GM18519 (cell line): ENCODE results near the gene NRARP.
A peak's percentile ranks its signal among the peaks of the same experiment; 100 is the strongest.

Experiments used
- ATAC-seq: cut with Tn5 transposase; IDR thresholded peaks from one replicate; pipeline ENCODE4 v1.9.1; 2021; ENCODE audit warnings: mild to moderate bottlenecking, moderate library complexity; ENCODE audit not compliant: unreplicated experiment, low FRiP score

NRARP gene

GRCh38 chr9:137311986-137312851 lies 10.1 kb upstream of the NRARP start:
- ATAC-seq = no peak

GRCh38 chr9:137311171-137311985 lies 9.3 kb upstream of the NRARP start:
- no peak for ATAC-seq

GRCh38 chr9:137310189-137311052 lies 8.3 kb upstream of the NRARP start:
- no peak for ATAC-seq

GRCh38 chr9:137309368-137310188 lies 7.5 kb upstream of the NRARP start:
- ATAC-seq = no peak

GRCh38 chr9:137308057-137308619 lies 6.1 kb upstream of the NRARP start:
- no peak for ATAC-seq

GRCh38 chr9:137307255-137308056 lies 5.4 kb upstream of the NRARP start:
- no peak for ATAC-seq

- ATAC-seq = no peak
Measured at GRCh38 chr9:137306850-137307254, 4.8 kb upstream of the NRARP start.

- ATAC-seq = no peak
Measured at GRCh38 chr9:137306066-137306849, 4.2 kb upstream of the NRARP start.

GRCh38 chr9:137305798-137306065 lies 3.7 kb upstream of the NRARP start:
- no peak for ATAC-seq

- ATAC-seq = no peak
Measured at GRCh38 chr9:137305060-137305797, 3.2 kb upstream of the NRARP start.

- no peak for ATAC-seq
Measured at GRCh38 chr9:137304383-137305059, 2.5 kb upstream of the NRARP start.

- no peak for ATAC-seq
Measured at GRCh38 chr9:137303893-137304382, 1.9 kb upstream of the NRARP start.

GRCh38 chr9:137303151-137303892 lies 1.3 kb upstream of the NRARP start:
- no peak for ATAC-seq

GRCh38 chr9:137302449-137303150 lies 529 bp upstream of the NRARP start:
- ATAC-seq = peak; percentile 34
